ENCODE data around the gene DGKD. TPM values are rescaled to one million over a fixed set of nuclear protein-coding genes. Genes with fewer than 3 reads are reported as not detected.

Gene DGKD
- total and polyA plus RNA-seq, 2 donors (not counting 1 experiment from before 2014, with no cell fraction given): 224 to 396 TPM

DNA sequence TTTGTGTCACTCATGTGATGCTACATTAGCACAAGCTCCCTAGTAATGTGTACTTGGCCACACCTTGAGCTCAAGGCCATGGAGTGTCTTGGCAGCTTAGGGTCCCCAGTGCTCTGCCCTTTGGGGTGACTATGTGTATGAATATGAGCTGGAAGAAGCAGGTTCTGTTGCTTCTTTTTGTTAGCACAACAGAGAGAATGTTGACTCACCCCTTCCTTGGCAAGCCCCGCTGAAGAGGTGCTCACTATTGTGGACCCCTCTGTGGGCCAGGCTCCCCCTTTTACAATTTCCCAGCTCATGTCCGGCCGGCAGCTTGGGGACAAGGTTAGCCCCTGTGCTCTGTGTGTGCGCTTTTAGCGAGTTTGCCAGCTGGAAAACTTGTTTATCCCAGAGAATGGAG is 48.1 kb downstream of the DGKD start:
- H3K27ac ChIP-seq (ENCODE audit: low read length in 2 of 2): peak overlapping the region in 1 of 2 donors; percentile 63
- ChIA-PET CTCF (interaction anchor here (0.6 to 14.2 kb wide), 10 partner anchors 11 to 310 kb away, joined by 3 to 426 read pairs (median 4); partner anchors contain the start of gene UGT1A5), POLR2A (interaction anchor here (0.5 to 0.7 kb wide), 2 partner anchors 11 to 24 kb away, joined by 3 to 5 read pairs; no protein-coding TSS in a partner anchor)
- no peak overlapping the region for H3K4me3 ChIP-seq (ENCODE audit: control extremely low read depth in 1 of 5, extremely low read depth in 1 of 5, insufficient read depth in 1 of 5, low read depth in 2 of 5, low read length in 4 of 5)
- peaks cover 23 to 55% of the 10 kb centered on the region in 2 experiments for H3K36me3 ChIP-seq (replicated peaks in 1 of 2; ENCODE audit: control extremely low read depth in 1 of 2, control insufficient read depth in 1 of 2, extremely low read depth in 1 of 2, insufficient read depth in 2 of 2, low read length in 1 of 2)
- TF ChIP-seq EZH2 (IDR thresholded peaks at IDR 0.05; ENCODE audit: borderline replicate concordance, insufficient read depth, low read depth, low read length, poor library complexity, severe bottlenecking): no peak
- TF ChIP-seq, protein P1, sequence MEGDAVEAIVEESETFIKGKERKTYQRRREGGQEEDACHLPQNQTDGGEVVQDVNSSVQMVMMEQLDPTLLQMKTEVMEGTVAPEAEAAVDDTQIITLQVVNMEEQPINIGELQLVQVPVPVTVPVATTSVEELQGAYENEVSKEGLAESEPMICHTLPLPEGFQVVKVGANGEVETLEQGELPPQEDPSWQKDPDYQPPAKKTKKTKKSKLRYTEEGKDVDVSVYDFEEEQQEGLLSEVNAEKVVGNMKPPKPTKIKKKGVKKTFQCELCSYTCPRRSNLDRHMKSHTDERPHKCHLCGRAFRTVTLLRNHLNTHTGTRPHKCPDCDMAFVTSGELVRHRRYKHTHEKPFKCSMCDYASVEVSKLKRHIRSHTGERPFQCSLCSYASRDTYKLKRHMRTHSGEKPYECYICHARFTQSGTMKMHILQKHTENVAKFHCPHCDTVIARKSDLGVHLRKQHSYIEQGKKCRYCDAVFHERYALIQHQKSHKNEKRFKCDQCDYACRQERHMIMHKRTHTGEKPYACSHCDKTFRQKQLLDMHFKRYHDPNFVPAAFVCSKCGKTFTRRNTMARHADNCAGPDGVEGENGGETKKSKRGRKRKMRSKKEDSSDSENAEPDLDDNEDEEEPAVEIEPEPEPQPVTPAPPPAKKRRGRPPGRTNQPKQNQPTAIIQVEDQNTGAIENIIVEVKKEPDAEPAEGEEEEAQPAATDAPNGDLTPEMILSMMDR (IDR thresholded peaks at IDR 0.05): no peak
- no peaks in the 10 kb centered on the region for H3K27me3 ChIP-seq (replicated peaks in 1 of 4; ENCODE audit: control extremely low read depth in 1 of 4, control insufficient read depth in 3 of 4, insufficient read depth in 4 of 4, low read length in 3 of 4)
- Mint-ChIP-seq H3K4me3 (no peak overlapping the region), H3K27me3 (no peaks in the 10 kb centered on the region), H3K4me1 (peaks cover 43% of the 10 kb centered on the region), H3K9me3 (ENCODE audit: insufficient read depth) (no peaks in the 10 kb centered on the region), H3K27ac (peak overlapping the region; percentile 77)
- peaks cover 0 to 4% (median 0%) of the 10 kb centered on the region in 3 donors for H3K9me3 ChIP-seq (ENCODE audit: control extremely low read depth in 1 of 3, control insufficient read depth in 2 of 3, insufficient read depth in 1 of 3, low read length in 2 of 3)
- H3K4me2 ChIP-seq (replicated peaks; ENCODE audit: low read depth, low read length, poor library complexity, severe bottlenecking): no peak overlapping the region
- H3K9ac ChIP-seq (ENCODE audit: low read length): no peak overlapping the region
- ATAC-seq (ENCODE audit: low read depth) (no peak), DNase-seq (no peak)
- intact Hi-C loops (cut with micrococcal nuclease): no loop called here
- peaks cover 24 to 27% of the 10 kb centered on the region in 2 donors for H3K4me1 ChIP-seq (ENCODE audit: control insufficient read depth in 2 of 2, insufficient read depth in 2 of 2, low read length in 2 of 2)
- peaks cover 64% of the 10 kb centered on the region for H3K79me2 ChIP-seq (ENCODE audit: control insufficient read depth, insufficient read depth, low read length)
- H2AFZ ChIP-seq (ENCODE audit: insufficient read depth, low read depth, low read length, poor library complexity, severe bottlenecking): no peak overlapping the region
- peaks cover 35% of the 10 kb centered on the region for H4K20me1 ChIP-seq (ENCODE audit: control insufficient read depth, insufficient read depth, low read length, poor library complexity, severe bottlenecking)
- 100% methylated on average over 2 of the region's 5 CpGs for WGBS (ENCODE audit: insufficient coverage)

DNA sequence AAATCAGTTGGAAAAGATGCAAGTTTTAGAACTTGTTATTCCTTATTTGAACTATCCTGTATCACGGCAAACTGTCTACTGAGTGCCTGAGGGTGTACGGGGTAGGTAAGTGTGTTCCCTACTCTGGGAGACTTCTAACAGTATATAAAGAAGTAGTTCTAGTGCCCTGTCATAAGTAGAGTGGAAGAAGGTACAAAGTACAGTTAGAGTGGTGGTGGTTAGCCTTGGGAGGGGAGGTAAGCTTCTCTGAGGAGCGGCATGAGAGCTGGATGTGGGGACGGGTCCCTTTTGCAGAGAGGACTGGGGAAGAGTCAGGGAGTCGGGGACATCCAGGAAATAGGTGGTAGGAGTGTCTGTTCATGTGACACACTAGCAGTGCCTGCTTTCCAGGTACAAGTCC is 48.5 kb downstream of the DGKD start:
- Histone ChIP-seq H3K27ac (ENCODE audit: low read length in 2 of 2) (peak overlapping the region in 1 of 2 donors; percentile 63), H3K27me3 (replicated peaks in 1 of 4; ENCODE audit: control extremely low read depth in 1 of 4, control insufficient read depth in 3 of 4, insufficient read depth in 4 of 4, low read length in 3 of 4) (no peaks in the 10 kb centered on the region), H3K9me3 (ENCODE audit: control extremely low read depth in 1 of 3, control insufficient read depth in 2 of 3, insufficient read depth in 1 of 3, low read length in 2 of 3) (no peaks in the 10 kb centered on the region), H3K36me3 (replicated peaks in 1 of 2; ENCODE audit: control extremely low read depth in 1 of 2, control insufficient read depth in 1 of 2, extremely low read depth in 1 of 2, insufficient read depth in 2 of 2, low read length in 1 of 2) (peaks cover 25 to 55% of the 10 kb centered on the region in 2 experiments), H3K4me1 (ENCODE audit: control insufficient read depth in 2 of 2, insufficient read depth in 2 of 2, low read length in 2 of 2) (peaks cover 20 to 24% of the 10 kb centered on the region in 2 donors), H4K20me1 (ENCODE audit: control insufficient read depth, insufficient read depth, low read length, poor library complexity, severe bottlenecking) (peaks cover 30% of the 10 kb centered on the region), H3K9ac (ENCODE audit: low read length) (no peak overlapping the region), H3K4me3 (ENCODE audit: control extremely low read depth in 1 of 5, extremely low read depth in 1 of 5, insufficient read depth in 1 of 5, low read depth in 2 of 5, low read length in 4 of 5) (no peak overlapping the region), H2AFZ (ENCODE audit: insufficient read depth, low read depth, low read length, poor library complexity, severe bottlenecking) (no peak overlapping the region), H3K79me2 (ENCODE audit: control insufficient read depth, insufficient read depth, low read length) (peaks cover 63% of the 10 kb centered on the region), H3K4me2 (replicated peaks; ENCODE audit: low read depth, low read length, poor library complexity, severe bottlenecking) (no peak overlapping the region)
- Mint-ChIP-seq H3K27ac (peak overlapping the region; percentile 77), H3K9me3 (ENCODE audit: insufficient read depth) (no peaks in the 10 kb centered on the region), H3K27me3 (no peaks in the 10 kb centered on the region), H3K4me3 (no peak overlapping the region), H3K4me1 (peaks cover 42% of the 10 kb centered on the region)
- 100% methylated on average over 4 of the region's 5 CpGs for WGBS (ENCODE audit: insufficient coverage)
- intact Hi-C loops (cut with micrococcal nuclease): no loop called here
- CTCF ChIA-PET: interaction anchor here (0.6 to 14.2 kb wide), 12 partner anchors 12 to 864 kb away, joined by 3 to 426 read pairs (median 4); partner anchors contain the start of gene UGT1A5
- ATAC-seq (ENCODE audit: low read depth) (no peak), DNase-seq (no peak)
- POLR2A ChIA-PET: no interaction called here
- no peak for TF ChIP-seq EZH2 (IDR thresholded peaks at IDR 0.05; ENCODE audit: borderline replicate concordance, insufficient read depth, low read depth, low read length, poor library complexity, severe bottlenecking)
- TF ChIP-seq, protein P1 (IDR thresholded peaks at IDR 0.05): no peak
